Large intestine (tissue), 3 donors: ENCODE measurements around the gene PIGR. TPM values are rescaled to one million over a fixed set of nuclear protein-coding genes. Genes with fewer than 3 reads are reported as not detected.

Source experiments
- DNase-seq, 2 donors: peaks; one replicate each; pipeline versions ENCODE4 v3.0.0 to v3.0.0-alpha.2; 2013
- H3K27ac ChIP-seq: one replicate; pipeline ENCODE4 v1.5.1; 2013; ENCODE audit warnings: low read length
- H3K27me3 ChIP-seq: 2 replicates; pipeline ENCODE4 v1.6.1; 2013; ENCODE audit warnings: low read length; ENCODE audit not compliant: control insufficient read depth, insufficient read depth
- H3K36me3 ChIP-seq: 2 replicates; pipeline ENCODE4 v1.6.1; 2013; ENCODE audit warnings: low read length; ENCODE audit not compliant: control insufficient read depth, insufficient read depth
- H3K4me1 ChIP-seq: one replicate; pipeline ENCODE4 v1.6.1; 2013; ENCODE audit warnings: low read length; ENCODE audit not compliant: control insufficient read depth, insufficient read depth
- H3K4me3 ChIP-seq: one replicate; pipeline ENCODE4 v1.5.1; 2013; ENCODE audit warnings: low read length
- H3K9me3 ChIP-seq: one replicate; pipeline ENCODE4 v1.6.1; 2013; ENCODE audit warnings: mild to moderate bottlenecking, low read depth, low read length, moderate library complexity; ENCODE audit not compliant: control insufficient read depth
- WGBS: methylation state at CpG from one replicate; pipeline ENCODE4 v1.1.5; 2013; ENCODE audit warnings: low lambda C conversion rate; ENCODE audit not compliant: insufficient coverage; 5-methylcytosine and 5-hydroxymethylcytosine counted together
- polyA plus RNA-seq: library from polyadenylated mRNA; unstranded; fragments of 120-200 nt; gene quantifications from one replicate; pipeline ENCODE4 v1.2.1, GENCODE V29; 2013

Gene PIGR
- polyA plus RNA-seq, 1 donor, result 23.7 TPM

DNA sequence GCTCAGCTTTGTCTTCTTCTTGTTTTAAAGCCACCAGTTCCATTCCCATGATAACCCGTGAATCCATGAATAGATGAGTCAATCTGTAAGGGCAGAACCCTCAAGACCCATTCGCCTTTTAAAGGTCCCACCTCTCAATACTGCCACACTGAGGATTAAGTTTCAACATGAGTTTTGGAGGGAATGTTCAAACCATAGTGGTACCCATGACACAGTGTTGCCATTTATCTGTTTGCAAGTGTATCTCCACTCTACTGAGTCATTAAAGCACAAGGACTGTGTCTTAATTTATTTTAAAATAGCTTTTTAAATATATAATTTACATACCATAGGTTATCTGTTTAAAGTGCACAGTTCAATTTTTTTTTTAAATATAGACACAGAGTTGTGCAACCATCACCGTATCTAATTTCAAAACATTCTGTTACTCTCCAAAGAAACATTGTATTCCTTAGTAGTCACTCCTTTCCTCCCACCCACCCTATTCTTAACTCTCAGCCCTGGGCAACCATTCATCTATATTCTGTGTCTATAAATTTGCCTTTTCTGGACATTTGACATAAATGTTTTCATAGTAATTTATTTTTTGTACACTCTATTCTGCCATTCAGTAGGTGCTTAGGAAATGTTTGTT lies 53.8 kb downstream of the PIGR start:
- 50% methylated on average over 1 of the region's 3 CpGs for WGBS
- Histone ChIP-seq H3K27me3 (no peaks in the 10 kb centered on the region), H3K4me3 (no peak overlapping the region), H3K27ac (no peak overlapping the region), H3K4me1 (no peaks in the 10 kb centered on the region), H3K9me3 (no peaks in the 10 kb centered on the region), H3K36me3 (no peaks in the 10 kb centered on the region)
- DNase-seq, result no peak

DNA sequence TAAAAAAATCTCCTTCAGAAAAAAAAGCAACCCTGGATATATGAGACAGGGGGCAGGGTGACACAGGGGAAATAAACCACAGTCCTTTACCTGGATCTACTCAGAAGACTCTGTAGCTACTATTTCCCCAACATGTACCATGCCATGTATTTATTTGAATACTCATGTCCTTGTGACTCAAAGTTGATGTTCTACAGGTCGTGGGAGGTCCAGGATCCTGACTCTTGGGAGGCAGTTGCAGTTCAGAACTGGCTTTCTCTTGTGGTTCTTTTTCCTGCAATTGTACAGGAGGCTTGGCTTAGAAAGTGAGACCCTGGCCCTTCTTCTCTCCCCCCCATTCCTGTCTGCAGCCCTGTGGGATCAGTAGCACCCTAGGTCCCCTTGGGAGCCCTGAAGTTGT lies 54.9 kb downstream of the PIGR start:
- Histone ChIP-seq H3K9me3 (no peaks in the 10 kb centered on the region), H3K4me1 (no peaks in the 10 kb centered on the region), H3K27me3 (no peaks in the 10 kb centered on the region), H3K27ac (no peak overlapping the region), H3K36me3 (no peaks in the 10 kb centered on the region), H3K4me3 (no peak overlapping the region)
- WGBS, result no CpG with 5 or more reads among the region's 1 CpG
- DNase-seq, result no peak

GRCh38 chr1:206890125-206891060 lies 55.9 kb downstream of the PIGR start:
- Histone ChIP-seq H3K27me3 (no peaks in the 10 kb centered on the region), H3K9me3 (no peaks in the 10 kb centered on the region), H3K4me1 (no peaks in the 10 kb centered on the region), H3K27ac (no peak overlapping the region), H3K4me3 (no peak overlapping the region), H3K36me3 (no peaks in the 10 kb centered on the region)
- no CpG with 5 or more reads among the region's 15 CpGs for WGBS
- peak in 1 of 2 donors; percentile 20 for DNase-seq

DNA sequence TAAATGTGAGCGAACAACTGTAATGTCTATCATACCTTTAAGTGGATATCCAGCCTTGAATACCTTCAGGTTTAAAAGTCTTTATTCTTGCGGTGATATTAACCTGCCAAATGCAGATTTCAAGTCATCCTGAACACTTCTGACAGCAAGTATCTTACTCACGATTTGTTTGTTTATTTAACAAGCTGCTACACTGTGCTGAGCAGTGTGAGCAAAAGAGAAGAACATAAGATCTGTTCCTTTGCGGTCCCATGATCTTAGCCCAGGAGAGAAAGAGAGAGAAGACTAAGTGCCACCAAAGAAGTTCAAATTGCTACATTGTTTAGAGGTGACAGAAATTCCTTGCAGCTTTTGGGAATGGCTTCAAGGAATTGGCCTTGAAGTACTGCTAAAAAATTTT lies 58.6 kb downstream of the PIGR start:
- H3K4me3 ChIP-seq, result no peak overlapping the region
- no peak overlapping the region for H3K27ac ChIP-seq
- H3K4me1 ChIP-seq, result no peaks in the 10 kb centered on the region
- H3K36me3 ChIP-seq, result no peaks in the 10 kb centered on the region
- 86% methylated on average over 1 of the region's 4 CpGs for WGBS
- H3K27me3 ChIP-seq, result no peaks in the 10 kb centered on the region
- no peaks in the 10 kb centered on the region for H3K9me3 ChIP-seq
- DNase-seq, result no peak

DNA sequence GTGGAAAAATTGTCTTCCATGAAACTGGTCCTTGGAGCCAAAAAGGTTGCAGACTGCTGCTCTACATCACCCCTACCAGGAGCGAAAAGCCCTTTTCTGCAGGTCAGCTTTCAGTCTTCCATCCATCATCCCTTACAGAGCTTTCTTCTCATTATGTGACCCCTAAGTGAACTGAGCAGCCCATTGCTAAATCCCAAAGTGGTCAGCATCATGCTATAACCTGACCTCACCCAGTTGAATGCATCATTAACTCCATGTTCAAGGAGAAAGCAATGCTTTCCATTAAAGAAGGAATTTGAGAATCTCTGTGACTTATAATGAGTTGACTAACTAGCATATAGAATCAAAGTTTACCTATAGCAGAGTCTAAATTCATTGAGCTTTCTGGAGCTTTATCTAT lies 59.4 kb downstream of the PIGR start:
- Histone ChIP-seq H3K4me3 (no peak overlapping the region), H3K36me3 (no peaks in the 10 kb centered on the region), H3K9me3 (no peaks in the 10 kb centered on the region), H3K4me1 (no peaks in the 10 kb centered on the region), H3K27me3 (no peaks in the 10 kb centered on the region), H3K27ac (no peak overlapping the region)
- no peak for DNase-seq
- WGBS, result no CpG with 5 or more reads among the region's 1 CpG

GRCh38 chr1:206885341-206886060 lies 60.8 kb downstream of the PIGR start:
- H3K36me3 ChIP-seq, result no peaks in the 10 kb centered on the region
- no peaks in the 10 kb centered on the region for H3K4me1 ChIP-seq
- DNase-seq, result no peak
- WGBS, result no CpG with 5 or more reads among the region's 3 CpGs
- no peaks in the 10 kb centered on the region for H3K27me3 ChIP-seq
- no peak overlapping the region for H3K27ac ChIP-seq
- H3K9me3 ChIP-seq, result no peaks in the 10 kb centered on the region
- no peak overlapping the region for H3K4me3 ChIP-seq

DNA sequence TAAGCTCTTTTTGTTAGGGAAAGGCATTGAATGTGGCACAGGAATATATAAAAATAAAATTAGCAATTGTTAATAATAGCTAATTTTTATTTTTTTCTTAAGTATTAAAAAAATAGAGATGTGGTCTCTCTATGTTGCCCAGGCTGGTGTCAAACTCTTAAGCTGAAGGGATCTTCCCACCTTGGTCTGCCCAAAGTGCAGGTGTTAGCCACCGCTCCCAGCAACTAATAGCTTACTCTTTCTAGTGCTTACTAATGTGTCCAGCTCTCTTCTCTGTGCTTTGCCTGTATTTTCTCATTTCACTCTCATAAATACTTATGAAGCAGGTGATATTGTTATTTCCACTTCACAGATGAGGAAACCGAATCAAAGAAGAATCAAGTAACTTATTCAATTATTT lies 62.4 kb downstream of the PIGR start:
- H3K27me3 ChIP-seq, result no peaks in the 10 kb centered on the region
- no peaks in the 10 kb centered on the region for H3K9me3 ChIP-seq
- H3K4me1 ChIP-seq, result no peaks in the 10 kb centered on the region
- no peaks in the 10 kb centered on the region for H3K36me3 ChIP-seq
- no peak overlapping the region for H3K4me3 ChIP-seq
- DNase-seq, result no peak
- 100% methylated on average over 1 of the region's 2 CpGs for WGBS
- no peak overlapping the region for H3K27ac ChIP-seq

DNA sequence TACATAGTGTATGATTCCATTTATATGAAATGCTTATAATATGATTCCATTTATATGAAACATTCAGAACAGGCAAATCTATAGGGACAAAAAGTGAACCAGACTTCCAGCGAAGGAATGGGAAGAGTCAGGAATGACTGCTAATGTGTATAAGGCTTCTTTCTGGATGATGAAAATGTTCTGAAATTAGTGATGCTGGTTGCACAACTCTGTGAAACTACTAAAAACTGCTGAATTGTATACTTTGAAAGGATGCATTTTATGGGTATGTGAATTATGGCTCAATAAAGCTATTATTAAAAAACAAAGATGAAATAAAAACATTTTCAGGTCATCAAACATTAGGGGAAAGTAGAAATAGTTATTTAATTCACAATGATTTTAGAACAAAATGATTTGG lies 63.1 kb downstream of the PIGR start:
- no peaks in the 10 kb centered on the region for H3K27me3 ChIP-seq
- H3K4me1 ChIP-seq, result no peaks in the 10 kb centered on the region
- DNase-seq, result no peak
- H3K4me3 ChIP-seq, result no peak overlapping the region
- 100% methylated on average over 1 of the region's 1 CpG for WGBS
- no peak overlapping the region for H3K27ac ChIP-seq
- H3K9me3 ChIP-seq, result peaks cover 5% of the 10 kb centered on the region
- H3K36me3 ChIP-seq, result no peaks in the 10 kb centered on the region

DNA sequence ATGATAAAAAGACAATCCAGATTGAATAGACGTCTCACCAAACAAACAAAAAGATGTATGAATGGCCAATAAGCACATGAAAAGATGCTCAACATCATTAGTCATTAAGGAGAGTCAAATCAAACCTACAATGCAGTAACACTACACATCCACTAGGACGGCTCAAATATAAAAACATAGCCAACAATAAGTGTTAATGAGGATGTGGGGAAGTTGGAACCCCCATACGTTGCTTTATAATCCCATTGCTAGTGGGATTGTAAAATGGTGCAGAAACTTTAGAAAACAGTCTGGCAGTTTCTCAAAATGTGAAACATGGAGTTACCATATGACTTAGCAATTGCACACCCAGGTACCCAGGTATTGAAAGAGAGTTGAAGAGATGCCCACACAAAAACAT lies 63.7 kb downstream of the PIGR start:
- Histone ChIP-seq H3K4me1 (no peaks in the 10 kb centered on the region), H3K9me3 (peaks cover 5% of the 10 kb centered on the region), H3K4me3 (no peak overlapping the region), H3K36me3 (no peaks in the 10 kb centered on the region), H3K27ac (no peak overlapping the region), H3K27me3 (no peaks in the 10 kb centered on the region)
- 71% methylated on average over 1 of the region's 3 CpGs for WGBS
- DNase-seq, result no peak

DNA sequence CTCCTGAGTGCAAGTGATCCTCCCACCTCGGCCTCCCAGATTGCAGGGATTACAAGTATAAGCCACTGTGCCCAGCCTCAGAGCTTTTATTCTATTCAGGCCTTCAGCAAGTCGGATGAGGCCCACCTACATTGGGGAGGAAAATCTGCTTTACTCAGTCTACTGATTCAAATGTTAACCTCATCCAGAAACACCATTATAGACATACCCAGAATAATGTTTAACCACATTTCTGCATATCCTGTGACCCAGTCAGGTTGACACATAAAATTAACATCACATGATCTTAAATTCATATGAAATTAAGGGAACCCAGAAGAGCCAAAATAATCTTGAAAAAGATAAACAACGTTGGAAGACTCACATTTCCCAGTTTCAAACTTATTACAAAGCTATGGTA lies 66.0 kb downstream of the PIGR start:
- H3K27me3 ChIP-seq, result no peaks in the 10 kb centered on the region
- no peak overlapping the region for H3K27ac ChIP-seq
- no peaks in the 10 kb centered on the region for H3K36me3 ChIP-seq
- H3K4me3 ChIP-seq, result no peak overlapping the region
- 83% methylated on average over 1 of the region's 3 CpGs for WGBS
- no peaks in the 10 kb centered on the region for H3K4me1 ChIP-seq
- H3K9me3 ChIP-seq, result peaks cover 13% of the 10 kb centered on the region
- no peak for DNase-seq
